HG02970 (cell line): Measurements from ENCODE around the gene SERPINB3.
"Not testable (repeated sequence)": the region's sequence is repeated elsewhere in the genome, so short reads cannot be mapped to it uniquely, and the experiment has no call there.

ENCODE experiments used
- ATAC-seq: cut with Tn5 transposase; IDR thresholded peaks from one replicate; pipeline ENCODE4 v1.9.1; 2021; ENCODE audit warnings: mild to moderate bottlenecking, moderate library complexity, moderate number of reproducible peaks; ENCODE audit not compliant: unreplicated experiment, low FRiP score

SERPINB3 gene

GRCh38 chr18:63648241-63648640 is 13.5 kb downstream of the SERPINB3 start:
- no peak for ATAC-seq

- ATAC-seq, result no peak
Measured at GRCh38 chr18:63646936-63647335, 14.8 kb downstream of the SERPINB3 start.

DNA sequence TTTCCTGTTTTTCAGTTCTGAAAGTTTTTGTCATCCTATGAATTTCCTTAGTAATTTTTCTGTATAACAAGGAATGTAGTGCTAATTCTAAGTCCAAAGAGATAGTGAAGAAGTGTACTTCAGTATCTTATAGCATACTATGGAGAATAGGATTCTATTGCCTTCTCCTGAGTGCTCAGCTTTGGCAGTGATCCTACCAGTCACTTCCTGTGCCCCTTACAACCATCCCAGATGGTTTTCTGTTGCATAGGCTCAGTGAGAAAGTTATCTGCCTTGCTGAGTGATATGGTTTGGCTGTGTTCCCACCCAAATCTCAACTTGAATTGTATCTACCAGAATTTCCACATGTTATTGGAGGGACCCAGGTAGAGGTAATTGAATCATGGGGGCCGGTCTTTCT is 17.0 kb downstream of the SERPINB3 start:
- not testable (repeated sequence) for ATAC-seq

GRCh38 chr18:63644142-63644541 is 17.6 kb downstream of the SERPINB3 start, which contains the start of gene SERPINB4:
Gene SERPINB4, minus strand, starts transcription at chr18:63644256. Its CDS starts 679 bp downstream, at chr18:63643577.
- ATAC-seq, result not testable (repeated sequence)

- not testable (repeated sequence) for ATAC-seq
Measured at GRCh38 chr18:63642668-63643356, 18.9 kb downstream of the SERPINB3 start.

DNA sequence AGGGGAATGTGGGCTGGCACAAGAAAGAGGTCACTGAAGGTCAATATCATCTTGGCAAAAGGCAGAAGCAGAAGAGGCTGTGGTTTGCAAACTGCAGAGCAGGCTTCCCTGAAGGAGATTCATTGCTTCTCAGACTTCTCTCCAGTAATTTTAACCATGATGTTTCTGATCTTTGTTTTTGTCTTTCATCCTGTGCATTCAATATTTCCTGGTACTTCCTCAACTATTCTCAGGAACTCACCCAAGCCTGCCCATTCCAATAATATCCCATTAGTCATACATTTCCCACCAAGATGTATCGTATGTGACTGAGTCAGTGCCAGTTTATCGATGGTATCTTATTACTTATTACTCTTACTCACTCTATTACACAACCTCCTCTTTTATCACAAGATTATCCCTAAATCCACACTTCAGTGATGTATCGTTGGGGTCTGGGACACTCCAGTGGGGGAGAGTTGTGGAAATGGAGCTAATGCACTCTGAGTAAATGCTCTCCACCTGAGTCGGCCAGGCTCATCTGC is 20.5 kb downstream of the SERPINB3 start:
- not testable (repeated sequence) for ATAC-seq

DNA sequence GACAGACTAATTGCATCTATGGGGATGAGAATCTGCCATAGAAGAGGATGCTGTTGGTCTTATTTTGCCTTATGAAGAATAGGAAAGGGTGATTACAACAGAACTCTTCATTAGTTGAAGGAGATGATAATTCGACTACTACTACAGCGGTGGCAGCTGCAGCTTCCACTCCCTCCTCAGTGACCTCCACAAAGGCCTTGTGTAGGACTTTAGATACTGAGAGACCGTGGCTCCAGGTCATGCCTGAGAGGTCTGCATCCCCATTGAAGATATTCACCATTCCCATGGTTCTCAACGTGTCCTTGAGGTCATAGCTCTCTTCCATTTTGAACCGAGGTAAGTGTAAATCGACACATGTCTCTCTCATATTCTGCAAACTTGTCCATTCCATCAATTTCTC is 24.0 kb downstream of the SERPINB3 start:
- no peak for ATAC-seq

DNA sequence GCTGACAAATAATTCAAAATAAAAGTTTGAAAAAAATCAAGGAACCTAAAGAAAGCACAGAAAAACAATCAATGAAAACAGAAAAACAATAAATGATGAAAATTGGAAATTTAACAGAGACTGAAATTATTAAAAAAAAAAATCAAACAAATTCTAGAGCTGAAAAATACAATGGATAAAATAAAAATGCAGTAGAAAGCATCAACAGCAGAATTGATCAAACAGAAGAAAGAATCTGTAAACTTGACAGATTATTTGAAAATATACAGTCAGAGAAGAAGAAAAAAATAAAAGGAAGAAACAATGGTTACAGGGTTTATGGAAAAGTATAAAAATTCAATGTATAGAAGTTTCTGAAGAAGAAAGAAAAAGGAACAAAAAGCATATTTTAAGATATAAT is 33.9 kb downstream of the SERPINB3 start:
- no peak for ATAC-seq

- no peak for ATAC-seq
Measured at GRCh38 chr18:63626431-63626830, 35.3 kb downstream of the SERPINB3 start.

DNA sequence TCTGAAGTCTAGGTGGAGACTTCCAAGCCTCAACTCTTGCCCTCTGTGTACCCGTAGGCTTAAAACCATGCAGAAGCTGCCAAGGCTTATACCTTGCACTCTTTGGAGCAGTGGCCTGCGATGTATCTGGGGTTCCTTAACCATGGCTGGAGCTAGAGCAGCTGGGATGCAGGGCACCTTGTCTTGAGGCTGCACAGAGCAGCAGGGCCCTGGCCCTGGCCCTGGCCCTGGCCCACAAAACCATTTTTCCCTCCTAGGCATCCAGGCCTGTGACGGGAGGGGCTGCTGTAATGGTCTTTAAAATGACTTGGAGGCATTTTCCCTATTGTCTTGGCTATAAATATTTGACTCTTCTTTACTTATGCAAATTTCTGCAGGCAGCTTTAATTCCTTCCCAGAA is 36.8 kb downstream of the SERPINB3 start:
- ATAC-seq, result no peak

- ATAC-seq, result no peak
Measured at GRCh38 chr18:63619661-63620060, 42.0 kb downstream of the SERPINB3 start.

DNA sequence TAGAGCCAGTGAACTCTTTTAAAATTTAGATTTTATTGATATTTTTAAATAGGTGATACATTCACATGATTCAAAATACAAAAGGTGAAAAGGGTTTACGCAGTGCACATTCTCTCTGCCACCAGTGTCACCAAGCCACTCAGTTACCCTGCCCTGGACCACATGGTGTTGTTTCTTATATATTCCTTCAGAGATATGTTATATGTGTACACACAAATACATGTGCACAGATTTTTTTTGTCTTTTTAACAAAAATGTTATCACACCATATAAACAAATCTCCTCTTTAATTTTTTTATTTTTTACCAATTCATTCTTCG is 43.8 kb downstream of the SERPINB3 start:
- ATAC-seq, result no peak

GRCh38 chr18:63617049-63617914 is 44.4 kb downstream of the SERPINB3 start:
- peak; percentile 70 for ATAC-seq

- ATAC-seq, result no peak
Measured at GRCh38 chr18:63613420-63613819, 48.3 kb downstream of the SERPINB3 start.

DNA sequence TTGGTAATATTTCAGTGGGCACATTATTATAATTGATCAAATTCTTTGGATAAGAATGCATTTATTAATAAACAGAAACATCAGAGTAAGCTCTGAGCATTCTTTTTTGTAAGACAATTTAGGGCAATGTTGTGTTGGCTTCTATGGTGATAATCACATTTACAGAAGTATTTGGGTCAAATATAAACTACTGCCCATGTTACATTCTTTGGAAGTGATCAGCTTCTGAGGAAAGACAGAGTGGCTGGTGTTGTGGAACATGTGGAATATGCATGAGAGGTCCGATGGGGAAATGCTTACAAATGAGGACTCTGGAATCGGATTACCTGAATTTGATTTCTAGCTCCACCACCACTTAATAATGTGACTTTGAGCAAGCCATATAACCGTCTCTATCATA is 55.2 kb downstream of the SERPINB3 start:
- no peak for ATAC-seq
